H1 (cell line): ENCODE measurements around the gene PEX26. TPM values are rescaled to one million over a fixed set of nuclear protein-coding genes. Genes with fewer than 3 reads are reported as not detected.

Experiments used
- CTCF ChIA-PET: fragments of 300-600 bp; sonication (Branson Sonifier 250); formaldehyde crosslinking; loops from one replicate; lab custom pipeline; 2021; ENCODE audit not compliant: partially characterized antibody; lab: Charles Lee
- POLR2A ChIA-PET: fragments of 300-600 bp; sonication (Branson Sonifier 250); formaldehyde crosslinking; loops from one replicate; lab custom pipeline; 2021; ENCODE audit warnings: inconsistent platforms; ENCODE audit not compliant: partially characterized antibody; lab: Charles Lee
- DNase-seq, 2 experiments: peaks; one replicate each; pipeline versions ENCODE4 v3.0.0 to v3.0.0-alpha.2; 2010 to 2022; ENCODE audit warnings: low spot score in 2 of 2, low read depth in 1 of 2, mixed read lengths in 1 of 2
- FAIRE-seq: peaks from 2 replicates; lab custom pipeline; 2011; peaks lifted over from hg19 to GRCh38; lab: Jason Lieb, UNC
- H2AFZ ChIP-seq: 2 replicates; pipeline ENCODE4 v1.8.1; 2012; ENCODE audit warnings: low read length, inconsistent platforms
- H2AK5ac ChIP-seq: 2 replicates; pipeline ENCODE4 v1.6.1; 2013; ENCODE audit warnings: low read depth, low read length
- H2BK120ac ChIP-seq: replicated peaks from 2 replicates; pipeline ENCODE3; 2013; ENCODE audit warnings: low read depth, low read length, inconsistent platforms
- H2BK12ac ChIP-seq: 2 replicates; pipeline ENCODE4 v1.6.1; 2013; ENCODE audit warnings: low read depth, low read length
- H2BK15ac ChIP-seq: 2 replicates; pipeline ENCODE4 v1.6.1; 2013; ENCODE audit warnings: low read length
- H2BK20ac ChIP-seq: 2 replicates; pipeline ENCODE4 v1.6.1; 2013; ENCODE audit warnings: low read length
- H2BK5ac ChIP-seq: 2 replicates; pipeline ENCODE4 v1.6.1; 2013; ENCODE audit warnings: low read depth, low read length
- H3K14ac ChIP-seq: 2 replicates; pipeline ENCODE4 v1.6.1; 2013; ENCODE audit warnings: inconsistent platforms; ENCODE audit not compliant: insufficient read length
- H3K18ac ChIP-seq: 2 replicates; pipeline ENCODE4 v1.6.1; 2013; ENCODE audit warnings: low read length; ENCODE audit errors: extremely low read depth
- H3K23ac ChIP-seq: 2 replicates; pipeline ENCODE4 v1.6.1; 2013; ENCODE audit warnings: inconsistent platforms; ENCODE audit not compliant: insufficient read length
- H3K23me2 ChIP-seq: 2 replicates; pipeline ENCODE4 v1.6.1; 2013; ENCODE audit warnings: low read depth, low read length
- H3K27ac ChIP-seq: 2 replicates; pipeline ENCODE4 v1.6.1; 2011; ENCODE audit warnings: low read depth, low read length, inconsistent platforms
- H3K27me3 ChIP-seq, 4 experiments: replicated peaks in 1 of 4; 1 replicate in 1 of 4; 2 replicates in 3 of 4; pipeline versions ENCODE4 v1.6.1 to v1.8.1; 2011 to 2013; ENCODE audit warnings: low read length in 3 of 4, mild to moderate bottlenecking in 3 of 4, inconsistent platforms in 2 of 4, mixed read lengths in 2 of 4, moderate library complexity in 1 of 4; ENCODE audit not compliant: control insufficient read depth in 3 of 4, insufficient read depth in 3 of 4; ENCODE audit errors: extremely low read depth in 1 of 4
- H3K36me3 ChIP-seq, 4 experiments: 2 replicates each; pipeline versions ENCODE4 v1.6.1 to v1.8.1; 2011 to 2013; ENCODE audit warnings: mild to moderate bottlenecking in 4 of 4, low read length in 3 of 4, moderate library complexity in 2 of 4, control low read depth in 1 of 4, inconsistent platforms in 1 of 4; ENCODE audit not compliant: insufficient read depth in 4 of 4, control insufficient read depth in 2 of 4
- H3K4ac ChIP-seq: replicated peaks from 2 replicates; pipeline ENCODE3; 2013; ENCODE audit warnings: low read length, low read depth, mixed read lengths, inconsistent platforms; ENCODE audit not compliant: insufficient read length
- H3K4me1 ChIP-seq, 4 experiments: replicated peaks in 1 of 4; 1 replicate in 1 of 4; 2 replicates in 3 of 4; pipeline versions ENCODE4 v1.6.1 to v1.8.1; 2011 to 2013; ENCODE audit warnings: low read length in 3 of 4, inconsistent platforms in 2 of 4, mixed read lengths in 1 of 4; ENCODE audit not compliant: insufficient read depth in 4 of 4, control insufficient read depth in 3 of 4
- H3K4me2 ChIP-seq, 2 experiments: 2 replicates each; pipeline versions ENCODE4 v1.6.1 to v1.8.1; 2011 to 2013; ENCODE audit warnings: low read depth in 2 of 2, low read length in 2 of 2, control low read depth in 1 of 2, inconsistent platforms in 1 of 2, mild to moderate bottlenecking in 1 of 2; ENCODE audit not compliant: insufficient read depth in 1 of 2
- H3K4me3 ChIP-seq, 4 experiments: fragments of 200-600, 300-600 bp in 1 of 4; sonication (generic), shearing (Covaris generic), sonication (Bioruptor Twin) in 1 of 4; 2 replicates each; pipeline versions ENCODE4 v1.5.1 to v1.8.1; 2011 to 2016; ENCODE audit warnings: low read length in 4 of 4, low read depth in 3 of 4, control low read depth in 2 of 4, inconsistent platforms in 2 of 4, mild to moderate bottlenecking in 2 of 4, mixed read lengths in 1 of 4, moderate library complexity in 1 of 4; ENCODE audit not compliant: insufficient read depth in 2 of 4; ENCODE audit errors: extremely low read depth in 1 of 4
- H3K56ac ChIP-seq: replicated peaks from 2 replicates; pipeline ENCODE3; 2013; ENCODE audit warnings: low read depth, mild to moderate bottlenecking, mixed read lengths, low read length, inconsistent platforms; ENCODE audit not compliant: insufficient read length
- H3K79me1 ChIP-seq: 2 replicates; pipeline ENCODE4 v1.6.1; 2013; ENCODE audit warnings: low read depth, low read length, control low read depth
- H3K79me2 ChIP-seq, 2 experiments: 2 replicates each; pipeline versions ENCODE4 v1.6.1 to v1.8.1; 2012 to 2013; ENCODE audit warnings: low read length in 2 of 2, mild to moderate bottlenecking in 2 of 2, inconsistent platforms in 1 of 2; ENCODE audit not compliant: insufficient read depth in 2 of 2, control insufficient read depth in 1 of 2
- H3K9ac ChIP-seq, 4 experiments: replicated peaks in 1 of 4; 1 replicate in 1 of 4; 2 replicates in 3 of 4; pipeline versions ENCODE4 v1.6.1 to v1.8.1; 2011 to 2013; ENCODE audit warnings: low read depth in 3 of 4, low read length in 3 of 4, control low read depth in 2 of 4, mild to moderate bottlenecking in 2 of 4, moderate library complexity in 2 of 4, inconsistent platforms in 1 of 4; ENCODE audit errors: extremely low read depth in 1 of 4
- H3K9me3 ChIP-seq, 2 experiments: 2 replicates each; pipeline versions ENCODE4 v1.6.1 to v1.8.1; 2012 to 2013; ENCODE audit warnings: mild to moderate bottlenecking in 2 of 2, moderate library complexity in 2 of 2, control low read depth in 1 of 2, inconsistent platforms in 1 of 2, low read depth in 1 of 2, low read length in 1 of 2, mixed read lengths in 1 of 2; ENCODE audit not compliant: insufficient read depth in 2 of 2
- H4K20me1 ChIP-seq, 2 experiments: replicated peaks in 1 of 2; 2 replicates each; pipeline versions ENCODE3 to v1.8.1; 2011 to 2013; ENCODE audit warnings: inconsistent platforms in 2 of 2, low read length in 2 of 2, mild to moderate bottlenecking in 1 of 2; ENCODE audit not compliant: insufficient read depth in 2 of 2, control insufficient read depth in 1 of 2
- H4K5ac ChIP-seq: 2 replicates; pipeline ENCODE4 v1.6.1; 2013; ENCODE audit warnings: low read length, low read depth, mixed read lengths, inconsistent platforms; ENCODE audit not compliant: insufficient read length
- H4K8ac ChIP-seq: 2 replicates; pipeline ENCODE4 v1.8.0; 2013; ENCODE audit warnings: mild to moderate bottlenecking, moderate library complexity, low read length, inconsistent platforms; ENCODE audit not compliant: insufficient read depth; ENCODE audit errors: extremely low read depth
- H4K91ac ChIP-seq: replicated peaks from 2 replicates; pipeline ENCODE3; 2013; ENCODE audit warnings: low read length, mixed read lengths, inconsistent platforms; ENCODE audit not compliant: insufficient read length
- CEBPB ChIP-seq: IDR thresholded peaks from 2 replicates; pipeline ENCODE4 v1.6.1; 2012; ENCODE audit warnings: low read depth, low read length
- CHD1 ChIP-seq: IDR thresholded peaks from 2 replicates; pipeline ENCODE4 v1.6.1; 2012; ENCODE audit warnings: low read depth, low read length, improper control_type of control experiment
- E2F6 ChIP-seq: IDR thresholded peaks from 2 replicates; pipeline ENCODE4 v1.6.1; 2012; ENCODE audit warnings: inconsistent platforms
- EZH2 ChIP-seq: fragments of 200-600 bp; sonication (generic); IDR thresholded peaks from 2 replicates; pipeline ENCODE4 v1.7.1; 2012; ENCODE audit warnings: low read depth, mild to moderate bottlenecking, moderate library complexity, low read length, inconsistent platforms; ENCODE audit not compliant: severe bottlenecking
- MAFK ChIP-seq: IDR thresholded peaks from 2 replicates; pipeline ENCODE4 v1.6.1; 2012; ENCODE audit warnings: low read depth, mild to moderate bottlenecking, improper control_type of control experiment, low read length
- NANOG ChIP-seq: IDR thresholded peaks from 2 replicates; pipeline ENCODE4 v1.6.1; 2011; ENCODE audit warnings: low read length, low read depth, mild to moderate bottlenecking, inconsistent platforms; ENCODE audit not compliant: insufficient read depth, poor library complexity, severe bottlenecking
- PHF8 ChIP-seq: fragments of 200-600 bp; sonication (generic); conservative IDR thresholded peaks from 2 replicates; pipeline ENCODE4 v1.7.1; 2012; ENCODE audit warnings: low read depth, mild to moderate bottlenecking, inconsistent platforms, low read length, moderate library complexity
- SIX5 ChIP-seq: IDR thresholded peaks from 2 replicates; pipeline ENCODE4 v1.6.1; 2011; ENCODE audit warnings: mild to moderate bottlenecking, low read depth, low read length
- WGBS, 2 experiments: shearing (Covaris generic) in 1 of 2; methylation state at CpG; one replicate each; pipeline versions ENCODE4 v1.1.6 to v1.1.7; 2013 to 2015; ENCODE audit warnings: low lambda C conversion rate in 2 of 2, mixed read lengths in 2 of 2, inconsistent platforms in 1 of 2, low coverage in 1 of 2, missing lambda C conversion rate in 1 of 2; ENCODE audit not compliant: insufficient replicate concordance in 2 of 2, insufficient coverage in 1 of 2, insufficient read length in 1 of 2; ENCODE audit errors: extremely low coverage in 1 of 2, missing lambda C conversion rate in 1 of 2; 5-methylcytosine and 5-hydroxymethylcytosine counted together
- long read RNA-seq, 2 experiments: library from RNA in 1 of 2; library from capped mRNA in 1 of 2; stranded (forward); transcript quantifications; one replicate each; pipeline ENCODE4 v2.0.0, GENCODE V29; 2021; ENCODE audit warnings: inconsistent platforms in 1 of 2
- polyA minus RNA-seq, 3 experiments: library from RNA; depleted of rRNA, polyadenylated mRNA; stranded (reverse); fragments of >200 nt; gene quantifications; 1 replicate in 2 of 3; 2 replicates in 1 of 3; pipeline ENCODE4 v1.2.3, GENCODE V29; 2011
- polyA plus RNA-seq, 7 experiments: library from polyadenylated mRNA; depleted of rRNA in 3 of 7; stranded (reverse) in 5 of 7; unstranded in 2 of 7; fragments of >200 nt in 5 of 7; fragments of 200-250 nt in 2 of 7; gene quantifications; 1 replicate in 5 of 7; 2 replicates in 1 of 7; 4 replicates in 1 of 7; pipeline versions ENCODE4 v1.2.1 to v1.2.3, GENCODE V29; 2011 to 2013; ENCODE audit warnings: missing spikeins in 2 of 7, mixed read lengths in 2 of 7
- total RNA-seq: library from RNA; stranded (reverse); fragmentation: NEBNext Ultra II Directional; extraction: Animal tissue kit (Norgen Biotek cat#: 25700); gene quantifications from 2 replicates; pipeline ENCODE4 v1.2.1, GENCODE V29; 2021

Gene PEX26
- total RNA-seq (46.6 and 49.0 TPM in 2 replicates), polyA plus RNA-seq (2011; rRNA removed) (33.1 and 41.9 TPM in 2 replicates), polyA minus RNA-seq (2011; rRNA and poly(A)+ RNA removed) (41.2 and 46.0 TPM in 2 replicates)
- polyA plus RNA-seq (2011; cell fraction: cytosol; rRNA removed): 29.4 TPM
- 35.7 TPM for polyA plus RNA-seq (2011; cell fraction: nucleus; rRNA removed)
- 33.8 to 41.7 TPM (median 38.8 TPM) in 4 replicates for polyA plus RNA-seq (2012, experiment 1 of 2)
- polyA plus RNA-seq (2012, experiment 2 of 2): 43.1 TPM
- 26.5 TPM for polyA plus RNA-seq (2013, experiment 1 of 2)
- polyA plus RNA-seq (2013, experiment 2 of 2): 27.2 TPM
- polyA minus RNA-seq (2011; cell fraction: cytosol; rRNA and poly(A)+ RNA removed): 21.4 TPM
- 20.6 TPM for polyA minus RNA-seq (2011; cell fraction: nucleus; rRNA and poly(A)+ RNA removed)
- long read RNA-seq, experiment 1, full-length matches to known transcripts: 1 of 25 reads
- long read RNA-seq, experiment 1, partial matches to known transcripts: 0 of 25 reads
- long read RNA-seq, experiment 1, other reads (novel, unspliced or antisense): 24 of 25 reads
- long read RNA-seq, experiment 2: 0 reads

GRCh38 chr22:18077639-18078328 lies at the start of gene PEX26:
TSS of gene PEX26 (plus strand) at chr22:18077990. CDS start at chr22:18078377, 387 bp downstream.
- H2BK15ac ChIP-seq: no peak within 1 kb of the TSS
- no peak within 1 kb of the TSS for H3K23ac ChIP-seq
- H2BK12ac ChIP-seq: no peak within 1 kb of the TSS; the same call in 1 of the 2 replicates
- H3K9me3 ChIP-seq: no peaks in the 10 kb centered on the region
- H3K27ac ChIP-seq: peak within 1 kb of the TSS; percentile 84
- H3K79me2 ChIP-seq: peaks cover 0 to 31% of the 10 kb centered on the region in 2 experiments; a peak in 3 of 4 replicates
- POLR2A ChIA-PET: interaction anchor here (0.7 to 1.7 kb wide), 6 partner anchors 9 to 247 kb away, joined by 3 to 6 read pairs (median 3); no protein-coding TSS in a partner anchor
- no peak within 1 kb of the TSS for H3K56ac ChIP-seq
- H3K18ac ChIP-seq: peak within 1 kb of the TSS; percentile 96
- H3K4me3 ChIP-seq: peak within 1 kb of the TSS; percentile 88 to 99 (median 97)
- H4K91ac ChIP-seq: peak within 1 kb of the TSS; percentile 32
- no peak within 1 kb of the TSS for H2BK20ac ChIP-seq
- H2BK5ac ChIP-seq: peak within 1 kb of the TSS; percentile 47; the same call in 1 of the 2 replicates
- peak within 1 kb of the TSS; percentile 79; the same call in 1 of the 2 replicates for H4K8ac ChIP-seq
- H3K23me2 ChIP-seq: peaks cover 2% of the 10 kb centered on the region; the same call in 1 of the 2 replicates
- CTCF ChIA-PET: interaction anchor here (0.7 to 11.5 kb wide), 13 partner anchors 9 to 1019 kb away, joined by 3 to 163 read pairs (median 15); no protein-coding TSS in a partner anchor
- H3K14ac ChIP-seq: no peak within 1 kb of the TSS
- no peak within 1 kb of the TSS for H2AK5ac ChIP-seq
- 2% methylated on average over 50 of the region's 50 CpGs; no CpG with 5 or more reads in 1 of the 2 experiments for WGBS, 2 experiments
- H3K4ac ChIP-seq: no peak within 1 kb of the TSS
- H3K4me1 ChIP-seq: 0 out of 7 replicates have a peak, but pooled peaks cover 0 to 3% (median 0%) of the 10 kb centered on the region in 4 experiments
- H3K4me2 ChIP-seq: peak within 1 kb of the TSS; percentile 71 to 88
- H3K27me3 ChIP-seq: no peaks in the 10 kb centered on the region
- DNase-seq (peak; percentile 81 to 86), FAIRE-seq (no peak)
- H3K9ac ChIP-seq: peak within 1 kb of the TSS; percentile 79 to 90 (median 84)
- peak within 1 kb of the TSS; percentile 65 for H4K5ac ChIP-seq
- H2BK120ac ChIP-seq: no peak within 1 kb of the TSS
- H3K36me3 ChIP-seq: peaks cover 6 to 15% (median 8%) of the 10 kb centered on the region in 4 experiments; a peak in 5 of 8 replicates
- H3K79me1 ChIP-seq: peaks cover 6% of the 10 kb centered on the region
- no peaks in the 10 kb centered on the region for H4K20me1 ChIP-seq
- H2AFZ ChIP-seq: peak within 1 kb of the TSS; percentile 99
- TF ChIP-seq E2F6: no peak
- TF ChIP-seq CEBPB: 0 out of 2 replicates have a peak, but pooled peaks have one; percentile 14
- TF ChIP-seq SIX5: peak; percentile 76
- no peak for TF ChIP-seq NANOG
- no peak for TF ChIP-seq CHD1
- TF ChIP-seq PHF8: peak; percentile 64; the same call in 1 of the 2 replicates
- TF ChIP-seq MAFK: no peak
- no peak for TF ChIP-seq EZH2
